Fibroblast of skin of back (primary cell): ENCODE measurements around the gene MANEAL.

Source experiments
- DNase-seq: peaks from one replicate; pipeline ENCODE4 v3.0.0-alpha.2; 2013

MANEAL gene

GRCh38 chr1:37828410-37829074, 34.9 kb downstream of the MANEAL start:
- DNase-seq: no peak

- no peak for DNase-seq
Observed at GRCh38 chr1:37831109-37831508, 37.5 kb downstream of the MANEAL start.

DNA sequence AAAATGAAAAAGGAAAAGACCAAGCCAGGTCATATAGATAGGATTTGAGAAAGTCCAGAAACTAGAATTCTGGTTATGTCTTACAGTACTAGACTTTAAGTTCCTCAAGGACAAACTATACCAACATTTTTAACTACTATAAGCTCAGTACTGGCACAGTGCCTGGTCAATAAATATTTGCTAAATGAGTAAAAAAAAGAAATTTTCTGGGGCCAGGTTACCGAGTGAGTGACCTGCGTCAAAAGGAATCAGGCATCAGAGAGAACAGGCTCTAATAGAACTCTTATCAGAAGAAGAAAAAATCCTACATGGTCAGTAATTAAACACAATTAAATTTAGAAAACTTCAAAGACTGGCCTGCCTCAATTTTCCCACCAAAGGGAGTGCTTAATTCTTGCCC, 38.2 kb downstream of the MANEAL start:
- no peak for DNase-seq

- no peak for DNase-seq
Observed at GRCh38 chr1:37836788-37837187, 43.1 kb downstream of the MANEAL start.

DNA sequence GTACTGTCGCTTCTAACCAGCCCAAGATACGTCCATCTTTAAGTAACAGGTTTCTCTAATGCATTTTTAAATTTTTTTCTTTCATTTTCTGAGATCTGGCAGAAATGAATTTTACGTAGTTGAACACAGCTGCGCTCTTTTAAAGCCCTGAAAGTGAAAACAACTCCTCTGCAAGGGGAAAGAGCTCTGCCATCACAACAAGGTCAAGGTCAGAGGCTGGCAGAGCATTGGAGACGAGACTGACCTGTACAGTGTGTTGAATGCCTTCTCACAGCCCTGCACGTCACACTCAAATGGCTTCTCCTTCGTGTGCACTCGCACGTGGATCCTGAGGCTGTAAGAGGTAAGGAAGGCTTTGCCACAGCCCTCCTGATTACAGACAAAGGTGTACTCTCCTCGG, 46.0 kb downstream of the MANEAL start:
- no peak for DNase-seq

DNA sequence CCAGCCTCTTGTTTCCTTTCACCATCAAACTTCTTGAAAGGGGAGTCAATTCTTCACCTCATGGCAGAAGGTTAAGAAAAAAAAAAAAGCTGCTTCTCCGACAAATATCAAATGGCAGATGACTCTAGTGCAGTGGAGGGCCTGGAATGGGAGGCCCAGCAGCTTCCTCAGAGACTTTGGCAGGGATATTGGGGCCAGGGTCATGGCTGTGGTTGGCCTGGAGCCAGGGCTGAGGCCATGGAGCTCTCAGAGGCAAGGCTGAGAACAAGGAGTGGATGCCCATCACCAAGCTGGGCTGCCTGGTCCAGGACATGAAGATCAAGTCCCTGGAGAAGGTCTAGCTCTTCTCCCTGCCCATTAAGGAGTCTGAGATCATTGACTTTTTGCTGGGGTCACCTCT, 47.1 kb downstream of the MANEAL start:
- DNase-seq: no peak

DNA sequence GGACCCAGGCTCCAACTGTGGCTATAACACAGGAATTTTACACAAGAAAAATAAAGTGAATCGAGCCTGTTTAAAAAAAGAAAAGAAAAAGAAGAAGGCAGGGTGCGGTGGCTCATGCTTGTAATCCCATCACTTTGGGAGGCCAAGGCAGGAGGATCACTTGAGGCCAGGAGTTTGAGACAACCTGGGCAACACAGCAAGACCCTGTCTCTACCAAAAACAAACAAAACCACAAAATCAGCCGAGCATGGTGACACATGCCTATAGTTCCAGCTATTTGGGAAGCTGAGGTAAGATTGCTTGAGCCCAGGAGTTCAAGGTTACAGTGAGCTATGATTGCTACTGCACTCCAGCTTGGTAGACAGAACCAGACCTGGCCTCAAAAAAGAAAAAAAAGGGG, 48.0 kb downstream of the MANEAL start:
- DNase-seq: no peak

DNA sequence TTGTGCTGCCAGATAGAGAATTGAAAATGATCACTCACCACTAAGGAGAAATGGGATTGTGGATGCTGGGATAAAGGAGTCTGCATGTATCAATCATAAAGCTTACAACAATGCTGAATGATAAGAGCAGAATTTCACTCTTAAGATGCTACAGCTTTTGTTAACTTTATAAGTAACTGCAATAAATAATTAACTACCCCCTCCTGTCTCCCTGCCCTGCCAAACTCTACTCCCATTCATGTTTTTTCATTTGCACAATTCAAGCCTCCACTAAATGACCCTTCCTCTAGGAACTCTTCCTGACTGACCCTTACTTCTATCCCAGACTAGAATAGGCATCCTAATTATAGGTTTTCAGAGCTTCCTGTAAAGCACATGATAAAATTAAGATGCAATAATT, 50.9 kb downstream of the MANEAL start:
- DNase-seq: no peak

DNA sequence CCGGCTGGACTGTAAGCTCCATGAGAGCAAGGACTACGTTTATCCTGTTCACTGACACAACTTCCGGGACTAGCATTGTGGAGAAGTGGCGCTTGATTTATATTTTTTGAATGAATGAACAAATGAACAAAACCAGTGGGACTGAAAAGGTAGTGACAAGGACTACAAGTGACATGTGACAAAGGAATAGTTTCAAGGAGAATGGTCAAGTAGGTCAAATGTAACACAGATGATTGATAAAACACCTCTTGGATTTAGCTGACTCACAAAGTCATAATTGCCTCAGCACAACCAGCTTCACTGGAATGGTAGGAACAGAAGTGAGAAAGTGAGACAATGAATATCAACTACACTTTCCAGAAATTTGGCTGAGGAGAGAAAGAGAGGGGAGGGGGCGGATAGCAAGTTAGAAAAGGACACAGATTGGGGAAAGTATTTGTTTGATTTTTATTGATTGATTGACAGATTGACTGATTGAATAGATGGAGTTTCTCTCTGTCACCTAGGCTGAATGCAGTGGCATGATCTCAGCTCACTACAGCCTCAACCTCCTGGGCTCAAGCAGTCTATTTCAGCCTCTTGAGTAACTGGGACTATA, 51.5 kb downstream of the MANEAL start:
- DNase-seq: no peak

- no peak for DNase-seq
Observed at GRCh38 chr1:37845786-37846185, 52.1 kb downstream of the MANEAL start.

- DNase-seq: no peak
Observed at GRCh38 chr1:37846647-37847339, 53.1 kb downstream of the MANEAL start.

- no peak for DNase-seq
Observed at GRCh38 chr1:37849480-37849879, 55.8 kb downstream of the MANEAL start.

DNA sequence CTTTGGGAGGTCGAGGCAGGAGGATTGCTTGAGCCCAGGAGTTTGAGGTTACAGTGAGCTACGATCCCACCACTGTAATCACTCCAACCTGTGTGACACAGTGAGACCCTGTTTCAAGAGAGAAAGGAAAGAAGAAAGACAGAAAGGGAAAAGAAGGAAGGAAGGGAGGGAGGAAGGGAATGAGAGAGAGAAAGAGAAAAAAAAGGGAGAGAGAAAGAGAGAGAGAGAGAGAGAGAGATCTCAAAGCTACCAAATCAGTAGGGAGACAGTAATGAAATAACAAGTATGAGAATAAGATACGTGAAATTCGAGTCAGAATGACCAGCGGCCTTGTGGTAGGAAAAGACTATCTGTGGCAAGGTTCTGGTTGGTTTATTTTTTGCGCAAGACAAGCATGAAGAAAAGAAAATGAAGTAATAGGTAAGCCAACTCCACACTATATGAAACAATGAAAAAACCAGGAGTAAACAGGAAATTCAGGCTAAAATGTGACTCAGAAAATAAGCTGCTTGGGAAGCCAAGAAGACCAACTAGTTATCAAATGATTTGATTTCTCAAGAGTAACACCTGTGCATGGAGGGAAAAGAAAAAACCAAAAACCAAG, 56.8 kb downstream of the MANEAL start:
- DNase-seq: no peak
